Skeletal muscle tissue (tissue), 4 donors: ENCODE data around the gene ENOX2. TPM values are rescaled to one million over a fixed set of nuclear protein-coding genes. Genes with fewer than 3 reads are reported as not detected.

Experiments
- H3K27ac ChIP-seq: one replicate; pipeline ENCODE4 v1.7.0; 2013; ENCODE audit warnings: mild to moderate bottlenecking, low read depth, low read length, inconsistent platforms
- H3K27me3 ChIP-seq, 3 donors: one replicate each; pipeline ENCODE4 v1.7.0; 2013; ENCODE audit warnings: low read length in 3 of 3; ENCODE audit not compliant: control insufficient read depth in 3 of 3, insufficient read depth in 3 of 3
- H3K36me3 ChIP-seq, 3 donors: one replicate each; pipeline ENCODE4 v1.7.0; 2013; ENCODE audit warnings: low read length in 3 of 3; ENCODE audit not compliant: control insufficient read depth in 3 of 3, insufficient read depth in 3 of 3
- H3K4me1 ChIP-seq, 3 donors: one replicate each; pipeline ENCODE4 v1.7.0; 2013; ENCODE audit warnings: low read length in 3 of 3, mild to moderate bottlenecking in 3 of 3; ENCODE audit not compliant: control insufficient read depth in 3 of 3, insufficient read depth in 3 of 3
- H3K4me3 ChIP-seq, 3 donors: one replicate each; pipeline ENCODE4 v1.7.0; 2013; ENCODE audit warnings: low read length in 3 of 3
- H3K9ac ChIP-seq, 3 donors: one replicate each; pipeline ENCODE4 v1.7.0; 2013; ENCODE audit warnings: low read length in 3 of 3, mild to moderate bottlenecking in 3 of 3, moderate library complexity in 2 of 3, low read depth in 1 of 3
- H3K9me3 ChIP-seq, 3 donors: one replicate each; pipeline ENCODE4 v1.7.0; 2013; ENCODE audit warnings: low read length in 3 of 3; ENCODE audit not compliant: control insufficient read depth in 3 of 3
- total RNA-seq: library from RNA; depleted of rRNA; stranded (reverse); fragments of >200 nt; gene quantifications from one replicate; pipeline ENCODE4 v1.2.3, GENCODE V29; 2014
- donor health status: Osteomylitis.

Gene ENOX2
- total RNA-seq, 1 donor from 2014 or later = 11.5 TPM

DNA sequence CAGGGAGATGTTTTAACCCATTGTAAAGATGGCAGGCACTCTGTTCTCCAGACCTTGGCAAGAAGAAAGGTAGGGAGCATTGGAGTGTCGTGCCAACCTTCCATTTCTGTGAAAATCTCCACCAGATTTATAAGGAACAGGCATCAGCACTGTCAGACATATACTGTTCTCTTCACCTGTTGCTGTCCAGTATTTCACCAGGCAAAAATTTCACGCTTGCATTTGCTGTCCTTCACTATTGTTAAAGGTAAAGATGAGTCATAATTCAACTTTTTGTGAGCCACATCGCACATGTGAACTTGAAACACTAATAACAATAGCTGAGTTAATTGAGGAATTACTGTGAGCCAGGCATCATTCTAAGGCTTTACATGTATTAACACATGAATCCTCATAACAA lies 203.4 kb downstream of the ENOX2 start:
- no peaks in the 10 kb centered on the region for H3K9me3 ChIP-seq
- H3K9ac ChIP-seq = no peak overlapping the region
- H3K27ac ChIP-seq = no peak overlapping the region
- H3K36me3 ChIP-seq = no peaks in the 10 kb centered on the region
- no peaks in the 10 kb centered on the region for H3K27me3 ChIP-seq
- no peak overlapping the region for H3K4me3 ChIP-seq
- peaks cover 5 to 15% (median 9%) of the 10 kb centered on the region in 3 donors for H3K4me1 ChIP-seq

DNA sequence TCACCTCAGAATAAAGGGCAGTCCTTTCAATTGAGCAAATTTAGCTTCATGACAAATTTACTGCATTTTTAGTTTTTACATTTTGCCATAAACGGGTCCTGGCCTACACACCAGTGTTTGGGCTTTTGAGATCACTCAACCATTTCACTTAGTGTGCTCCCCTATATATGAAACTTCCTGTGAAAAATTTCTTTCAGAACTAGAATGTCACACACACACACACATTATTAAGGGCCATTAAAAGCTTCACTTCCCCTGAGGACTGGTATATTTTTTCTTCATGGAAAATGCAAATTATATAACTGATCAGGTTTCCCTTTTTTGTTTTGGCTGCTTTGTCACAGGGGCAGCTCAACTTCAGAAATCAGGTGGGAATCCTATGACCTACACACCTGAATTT lies 206.5 kb downstream of the ENOX2 start:
- Histone ChIP-seq H3K9me3 (no peaks in the 10 kb centered on the region), H3K27me3 (no peaks in the 10 kb centered on the region), H3K9ac (no peak overlapping the region), H3K27ac (no peak overlapping the region), H3K4me1 (no peaks in the 10 kb centered on the region), H3K4me3 (no peak overlapping the region), H3K36me3 (no peaks in the 10 kb centered on the region)

DNA sequence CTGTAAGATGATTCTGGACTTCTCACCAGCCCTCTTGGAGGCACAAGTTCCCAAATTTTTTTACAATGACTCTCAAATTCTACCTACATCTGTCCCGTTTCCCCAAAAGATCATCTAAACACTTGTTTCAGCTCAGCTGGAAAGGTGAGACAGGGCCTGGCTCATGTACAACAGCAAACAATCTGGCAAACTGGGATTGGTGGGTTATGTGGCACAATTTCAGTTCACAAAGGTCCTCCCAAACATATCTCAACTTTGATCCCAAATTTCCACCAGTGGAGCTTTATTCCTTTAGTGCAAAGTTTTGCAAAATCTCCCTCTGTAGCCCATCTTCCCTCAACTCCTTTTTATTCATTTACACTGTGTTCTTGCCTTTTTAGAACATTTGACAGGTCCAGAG lies 207.1 kb downstream of the ENOX2 start:
- Histone ChIP-seq H3K9me3 (no peaks in the 10 kb centered on the region), H3K4me1 (no peaks in the 10 kb centered on the region), H3K36me3 (no peaks in the 10 kb centered on the region), H3K4me3 (no peak overlapping the region), H3K27ac (no peak overlapping the region), H3K27me3 (no peaks in the 10 kb centered on the region), H3K9ac (no peak overlapping the region)

DNA sequence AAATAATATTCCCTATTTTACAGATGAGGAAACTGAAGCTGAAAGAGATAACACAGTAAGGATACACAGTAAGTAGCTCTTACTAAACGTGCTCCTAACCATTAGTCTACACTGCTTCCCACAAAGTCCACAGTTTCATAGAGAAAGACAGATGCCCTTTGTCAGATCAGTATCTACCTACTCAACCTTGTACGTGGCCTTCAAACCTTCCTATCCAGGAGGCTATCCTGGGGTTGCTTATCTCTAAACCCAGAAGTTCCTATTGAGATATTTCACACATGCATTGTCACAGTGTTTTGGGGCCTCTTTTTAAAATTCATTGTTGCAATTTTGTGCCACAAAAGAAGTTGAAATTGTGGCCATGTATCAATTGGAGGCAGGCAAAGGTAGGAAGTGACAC lies 208.0 kb downstream of the ENOX2 start:
- H3K4me1 ChIP-seq = no peaks in the 10 kb centered on the region
- H3K9ac ChIP-seq = no peak overlapping the region
- H3K27me3 ChIP-seq = no peaks in the 10 kb centered on the region
- no peak overlapping the region for H3K4me3 ChIP-seq
- no peaks in the 10 kb centered on the region for H3K9me3 ChIP-seq
- H3K27ac ChIP-seq = no peak overlapping the region
- no peaks in the 10 kb centered on the region for H3K36me3 ChIP-seq

DNA sequence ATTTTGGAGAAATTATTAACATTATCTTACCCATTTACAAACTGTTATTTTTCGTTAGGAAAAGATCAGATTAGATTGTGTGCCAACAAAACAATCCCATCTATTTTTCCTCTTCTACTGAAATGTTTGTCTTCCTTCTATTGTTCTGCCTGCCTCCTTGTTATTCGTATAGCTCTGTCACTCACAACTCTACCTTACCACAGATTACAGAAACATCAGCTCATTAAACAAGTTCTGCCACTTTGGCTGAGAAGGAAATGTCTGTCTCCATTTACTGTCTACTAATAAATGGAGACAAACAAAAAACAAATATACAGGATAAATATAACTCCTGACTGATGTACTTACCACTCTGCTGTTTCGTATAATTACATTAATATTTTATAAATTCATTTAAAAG lies 211.4 kb downstream of the ENOX2 start:
- H3K9me3 ChIP-seq = no peaks in the 10 kb centered on the region
- H3K9ac ChIP-seq = no peak overlapping the region
- H3K4me3 ChIP-seq = no peak overlapping the region
- H3K27ac ChIP-seq = no peak overlapping the region
- no peaks in the 10 kb centered on the region for H3K27me3 ChIP-seq
- no peaks in the 10 kb centered on the region for H3K4me1 ChIP-seq
- H3K36me3 ChIP-seq = peaks cover 0 to 5% (median 0%) of the 10 kb centered on the region in 3 donors

DNA sequence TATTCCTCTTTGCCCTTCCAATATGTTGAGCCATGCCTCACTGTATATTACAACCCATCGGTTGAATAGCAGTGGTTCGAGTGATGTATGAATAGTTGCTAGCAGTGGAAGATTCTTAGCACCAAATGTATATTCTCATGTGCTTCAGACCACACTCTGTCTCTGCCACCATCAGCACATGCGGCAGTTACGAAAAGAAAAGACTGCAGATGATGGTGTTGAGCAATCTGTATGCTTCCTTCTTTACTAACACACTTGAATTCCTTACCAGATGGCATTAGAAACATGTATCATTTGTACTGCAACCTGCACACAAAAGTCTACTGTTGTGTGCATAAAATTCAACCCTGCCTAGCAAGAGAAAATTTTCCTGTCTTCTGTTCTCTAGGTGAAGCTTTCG lies 214.6 kb downstream of the ENOX2 start:
- Histone ChIP-seq H3K9me3 (no peaks in the 10 kb centered on the region), H3K4me1 (no peaks in the 10 kb centered on the region), H3K27me3 (no peaks in the 10 kb centered on the region), H3K36me3 (peaks cover 0 to 5% (median 0%) of the 10 kb centered on the region in 3 donors), H3K4me3 (no peak overlapping the region), H3K9ac (no peak overlapping the region), H3K27ac (no peak overlapping the region)

DNA sequence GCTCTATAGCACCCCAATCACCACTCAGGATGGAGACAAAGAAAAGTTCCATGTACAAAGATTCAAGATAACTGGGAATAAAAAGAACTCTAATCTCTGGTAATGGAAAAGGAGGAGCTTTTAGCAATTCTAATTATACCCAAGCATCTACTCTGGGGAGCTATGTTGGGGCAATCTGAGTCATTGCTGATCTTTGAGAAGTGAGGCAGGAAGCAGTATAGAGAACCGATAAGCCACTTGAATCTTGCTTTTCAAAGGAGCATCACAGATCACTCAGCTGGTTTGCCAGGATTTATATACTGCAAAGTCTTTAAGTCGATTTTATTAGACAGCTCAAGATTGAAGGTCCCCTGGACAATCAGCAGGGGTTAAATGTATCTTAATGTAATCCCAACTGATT lies 220.0 kb downstream of the ENOX2 start:
- no peak overlapping the region for H3K4me3 ChIP-seq
- H3K9ac ChIP-seq = no peak overlapping the region
- H3K9me3 ChIP-seq = no peaks in the 10 kb centered on the region
- H3K36me3 ChIP-seq = peaks cover 0 to 2% (median 0%) of the 10 kb centered on the region in 3 donors
- no peak overlapping the region for H3K27ac ChIP-seq
- H3K27me3 ChIP-seq = no peaks in the 10 kb centered on the region
- H3K4me1 ChIP-seq = no peaks in the 10 kb centered on the region

DNA sequence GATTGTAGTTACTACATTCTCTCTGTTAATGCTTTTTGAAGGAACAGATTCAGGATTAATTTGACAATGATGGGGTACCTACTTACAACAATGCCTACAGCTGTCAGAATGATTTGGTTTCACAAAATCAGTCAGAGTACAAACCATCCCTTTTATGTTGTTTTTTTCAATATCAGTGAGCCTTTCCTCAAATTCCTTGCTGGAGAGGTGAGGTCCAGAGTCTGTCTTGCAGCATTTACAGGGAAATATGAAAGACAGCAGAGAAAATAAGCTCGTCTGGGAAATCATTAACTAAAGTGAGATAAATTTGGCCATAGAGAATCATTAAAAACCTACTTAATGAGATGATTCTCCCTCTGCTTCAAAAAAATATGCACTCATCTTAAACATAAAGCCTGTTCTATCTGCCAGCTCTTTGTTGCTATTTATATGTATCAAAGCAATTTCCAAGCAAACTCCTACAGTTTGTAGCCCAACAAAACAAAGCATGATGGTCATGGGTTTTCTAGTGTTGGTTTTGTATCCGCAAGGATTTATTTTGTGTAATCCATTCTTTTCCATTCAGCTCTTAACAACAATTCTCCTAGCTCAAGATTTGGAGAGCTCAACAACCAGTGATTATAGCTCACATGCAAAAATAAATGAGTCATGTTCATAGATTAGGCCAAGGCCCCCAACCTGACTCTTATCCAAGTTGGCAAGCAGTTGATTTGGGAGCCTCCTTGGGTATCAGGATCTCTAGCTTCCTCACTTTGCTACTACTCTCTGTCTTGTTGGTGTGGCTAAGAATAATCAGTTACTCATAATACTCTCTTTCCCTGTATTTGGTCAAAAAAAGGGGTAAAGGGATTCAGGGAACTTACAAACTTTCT lies 222.6 kb downstream of the ENOX2 start:
- Histone ChIP-seq H3K9ac (no peak overlapping the region), H3K27ac (no peak overlapping the region), H3K9me3 (no peaks in the 10 kb centered on the region), H3K27me3 (no peaks in the 10 kb centered on the region), H3K4me3 (no peak overlapping the region), H3K4me1 (no peaks in the 10 kb centered on the region), H3K36me3 (peaks cover 0 to 2% (median 0%) of the 10 kb centered on the region in 3 donors)

DNA sequence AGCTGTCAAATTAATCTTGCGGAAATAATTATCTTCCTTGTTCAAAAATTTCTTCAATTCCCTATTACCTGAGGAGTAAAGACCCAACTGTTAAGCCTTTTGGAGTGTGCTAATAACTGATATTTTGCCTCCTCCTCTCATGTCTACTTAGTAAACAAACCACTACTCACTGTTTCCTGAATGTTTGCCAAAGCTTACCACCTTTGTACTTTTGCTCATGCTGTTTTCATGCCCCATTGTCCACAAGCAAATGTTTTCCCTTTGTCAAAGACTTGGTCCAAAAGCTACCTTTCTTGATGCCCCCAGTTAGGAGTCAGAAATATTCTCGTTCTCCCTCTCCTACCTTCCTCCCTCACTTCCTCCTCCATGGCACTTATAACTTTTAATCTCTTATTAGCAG lies 226.1 kb downstream of the ENOX2 start:
- Histone ChIP-seq H3K4me1 (no peaks in the 10 kb centered on the region), H3K9me3 (no peaks in the 10 kb centered on the region), H3K27me3 (no peaks in the 10 kb centered on the region)

DNA sequence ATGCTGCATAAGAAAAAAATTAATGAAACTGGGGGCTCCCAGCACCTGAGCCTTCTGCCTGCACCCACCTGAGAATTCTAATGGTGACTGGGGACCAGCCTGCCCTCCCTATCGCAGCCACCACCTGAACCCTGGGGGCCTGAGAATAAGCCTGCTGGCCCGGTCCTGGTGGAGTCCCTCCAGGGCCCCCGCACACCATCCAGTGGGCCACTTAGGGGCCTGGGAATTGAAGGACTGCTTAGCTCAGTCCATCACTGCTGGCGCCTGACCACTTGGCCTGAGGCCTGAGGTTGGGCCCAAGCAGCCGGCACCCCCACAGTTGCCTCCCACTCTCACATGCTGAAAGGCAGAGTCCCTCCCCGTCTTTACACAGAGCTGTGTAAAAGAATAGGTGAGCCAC lies 230.8 kb downstream of the ENOX2 start:
- peaks cover 3 to 9% (median 7%) of the 10 kb centered on the region in 3 donors for H3K36me3 ChIP-seq
- H3K4me3 ChIP-seq = no peak overlapping the region
- no peaks in the 10 kb centered on the region for H3K4me1 ChIP-seq
- no peaks in the 10 kb centered on the region for H3K9me3 ChIP-seq
- H3K27ac ChIP-seq = no peak overlapping the region
- H3K27me3 ChIP-seq = no peaks in the 10 kb centered on the region
- no peak overlapping the region for H3K9ac ChIP-seq

More for the DNA sequence above, 226.1 kb downstream of the ENOX2 start:
- Histone ChIP-seq H3K36me3 (peaks cover 0 to 2% (median 0%) of the 10 kb centered on the region in 3 donors), H3K9ac (no peak overlapping the region), H3K4me3 (no peak overlapping the region), H3K27ac (no peak overlapping the region)
